PFSK-1 (cell line): ENCODE data around the gene EVL.

Experiments used
- FOXP2 ChIP-seq: optimal IDR thresholded peaks from 2 replicates; pipeline ENCODE3; 2011; ENCODE audit warnings: borderline replicate concordance, control low read depth, inconsistent platforms; ENCODE audit not compliant: insufficient read depth; ENCODE audit errors: extremely low read length, extremely low read depth
- POLR2AphosphoS5 ChIP-seq: IDR thresholded peaks from 2 replicates; pipeline ENCODE4 v1.6.1; 2012; ENCODE audit warnings: low read depth, mild to moderate bottlenecking, control low read depth, low read length, moderate library complexity
- SIN3A ChIP-seq: IDR thresholded peaks from 2 replicates; pipeline ENCODE4 v1.6.1; 2012; ENCODE audit warnings: mild to moderate bottlenecking, low read length, moderate library complexity, borderline replicate concordance; ENCODE audit not compliant: insufficient read depth
- TAF1 ChIP-seq: IDR thresholded peaks from 2 replicates; pipeline ENCODE4 v1.6.1; 2012; ENCODE audit warnings: low read length, control low read depth, borderline replicate concordance; ENCODE audit not compliant: insufficient read depth
- TF ChIP-seq, protein P1 (sequence below), 2 experiments: IDR thresholded peaks; 2 replicates each; pipeline versions ENCODE4 v1.6.1 to v1.8.0; 2011 to 2012; ENCODE audit warnings: low read depth in 2 of 2, low read length in 2 of 2, control low read depth in 1 of 2, inconsistent platforms in 1 of 2, mild to moderate bottlenecking in 1 of 2, moderate library complexity in 1 of 2; ENCODE audit not compliant: insufficient read depth in 1 of 2

Gene EVL

DNA sequence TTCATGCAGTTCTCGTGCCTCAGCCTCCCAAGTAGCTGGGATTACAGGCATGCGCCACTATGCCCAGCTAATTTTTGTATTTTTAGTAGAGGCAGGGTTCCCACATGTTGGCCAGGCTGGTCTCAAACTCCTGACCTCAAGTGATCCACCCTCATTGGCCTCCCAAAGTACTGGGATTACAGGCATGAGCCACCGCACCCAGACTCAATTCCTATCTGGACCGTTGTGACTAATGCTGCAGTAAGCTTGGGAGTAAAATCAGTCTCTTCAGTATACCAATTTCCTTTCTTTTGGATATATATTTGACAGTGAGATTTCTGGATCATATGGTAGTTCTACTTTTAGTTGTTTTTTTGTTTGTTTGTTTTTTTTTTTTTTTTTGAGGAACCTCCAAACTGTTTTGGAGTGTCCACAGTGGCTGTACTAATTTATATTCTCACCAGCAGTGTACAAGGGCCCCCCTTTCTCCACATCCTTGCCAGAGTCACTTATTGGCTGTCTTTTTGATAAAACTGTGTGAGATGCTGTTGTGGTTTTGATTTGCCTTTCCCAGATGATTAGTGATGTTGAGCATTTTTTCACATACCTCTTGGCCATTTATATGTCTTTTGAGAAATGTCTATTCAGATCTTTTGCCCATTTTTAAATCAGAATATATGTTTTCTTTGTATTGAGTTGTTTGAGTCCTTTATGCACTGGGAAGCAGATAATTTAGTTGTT is 37.3 kb upstream of the EVL start:
- TF ChIP-seq TAF1 (no peak), FOXP2 (no peak), POLR2AphosphoS5 (no peak), SIN3A (no peak)
- TF ChIP-seq, protein P1, sequence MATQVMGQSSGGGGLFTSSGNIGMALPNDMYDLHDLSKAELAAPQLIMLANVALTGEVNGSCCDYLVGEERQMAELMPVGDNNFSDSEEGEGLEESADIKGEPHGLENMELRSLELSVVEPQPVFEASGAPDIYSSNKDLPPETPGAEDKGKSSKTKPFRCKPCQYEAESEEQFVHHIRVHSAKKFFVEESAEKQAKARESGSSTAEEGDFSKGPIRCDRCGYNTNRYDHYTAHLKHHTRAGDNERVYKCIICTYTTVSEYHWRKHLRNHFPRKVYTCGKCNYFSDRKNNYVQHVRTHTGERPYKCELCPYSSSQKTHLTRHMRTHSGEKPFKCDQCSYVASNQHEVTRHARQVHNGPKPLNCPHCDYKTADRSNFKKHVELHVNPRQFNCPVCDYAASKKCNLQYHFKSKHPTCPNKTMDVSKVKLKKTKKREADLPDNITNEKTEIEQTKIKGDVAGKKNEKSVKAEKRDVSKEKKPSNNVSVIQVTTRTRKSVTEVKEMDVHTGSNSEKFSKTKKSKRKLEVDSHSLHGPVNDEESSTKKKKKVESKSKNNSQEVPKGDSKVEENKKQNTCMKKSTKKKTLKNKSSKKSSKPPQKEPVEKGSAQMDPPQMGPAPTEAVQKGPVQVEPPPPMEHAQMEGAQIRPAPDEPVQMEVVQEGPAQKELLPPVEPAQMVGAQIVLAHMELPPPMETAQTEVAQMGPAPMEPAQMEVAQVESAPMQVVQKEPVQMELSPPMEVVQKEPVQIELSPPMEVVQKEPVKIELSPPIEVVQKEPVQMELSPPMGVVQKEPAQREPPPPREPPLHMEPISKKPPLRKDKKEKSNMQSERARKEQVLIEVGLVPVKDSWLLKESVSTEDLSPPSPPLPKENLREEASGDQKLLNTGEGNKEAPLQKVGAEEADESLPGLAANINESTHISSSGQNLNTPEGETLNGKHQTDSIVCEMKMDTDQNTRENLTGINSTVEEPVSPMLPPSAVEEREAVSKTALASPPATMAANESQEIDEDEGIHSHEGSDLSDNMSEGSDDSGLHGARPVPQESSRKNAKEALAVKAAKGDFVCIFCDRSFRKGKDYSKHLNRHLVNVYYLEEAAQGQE (IDR thresholded peaks at IDR 0.05; ENCODE audit: insufficient read depth in 1 of 2, low read depth in 2 of 2, low read length in 2 of 2) = no peak

DNA sequence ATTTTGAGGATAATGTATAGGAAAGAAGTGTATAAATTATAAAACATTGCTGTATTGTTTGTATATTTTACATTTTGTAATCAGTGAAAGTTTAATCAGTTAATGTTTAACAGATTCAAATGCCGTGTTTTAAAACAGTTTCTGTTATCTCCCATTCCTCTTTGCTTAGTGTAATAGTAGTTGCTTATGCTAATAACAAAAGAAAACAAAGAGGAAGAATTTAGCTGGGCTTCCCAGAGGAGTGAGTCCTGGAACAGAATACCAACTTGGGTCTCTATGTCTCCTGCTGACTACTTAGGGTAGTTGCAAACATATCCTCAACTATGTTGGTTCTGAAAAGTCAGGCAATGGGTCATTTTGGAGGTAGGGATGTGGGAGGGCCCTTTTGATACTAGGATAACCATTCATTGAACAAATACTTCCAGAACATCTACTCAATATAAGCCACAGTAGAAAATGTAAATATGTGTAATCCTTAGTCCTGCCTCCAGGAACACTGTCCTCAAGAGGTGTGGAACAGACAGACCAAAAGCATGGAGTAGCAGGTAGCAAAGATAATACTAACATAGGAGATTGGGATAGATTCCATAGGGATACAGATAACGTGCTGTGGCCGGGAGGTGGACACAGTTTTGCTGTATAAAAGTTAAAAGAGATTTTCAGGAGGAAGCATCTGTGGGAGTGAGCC is 36.1 kb upstream of the EVL start:
- TF ChIP-seq TAF1 (no peak), SIN3A (no peak), POLR2AphosphoS5 (no peak), FOXP2 (no peak)
- TF ChIP-seq, protein P1 (IDR thresholded peaks at IDR 0.05; ENCODE audit: insufficient read depth in 1 of 2, low read depth in 2 of 2, low read length in 2 of 2) = no peak

DNA sequence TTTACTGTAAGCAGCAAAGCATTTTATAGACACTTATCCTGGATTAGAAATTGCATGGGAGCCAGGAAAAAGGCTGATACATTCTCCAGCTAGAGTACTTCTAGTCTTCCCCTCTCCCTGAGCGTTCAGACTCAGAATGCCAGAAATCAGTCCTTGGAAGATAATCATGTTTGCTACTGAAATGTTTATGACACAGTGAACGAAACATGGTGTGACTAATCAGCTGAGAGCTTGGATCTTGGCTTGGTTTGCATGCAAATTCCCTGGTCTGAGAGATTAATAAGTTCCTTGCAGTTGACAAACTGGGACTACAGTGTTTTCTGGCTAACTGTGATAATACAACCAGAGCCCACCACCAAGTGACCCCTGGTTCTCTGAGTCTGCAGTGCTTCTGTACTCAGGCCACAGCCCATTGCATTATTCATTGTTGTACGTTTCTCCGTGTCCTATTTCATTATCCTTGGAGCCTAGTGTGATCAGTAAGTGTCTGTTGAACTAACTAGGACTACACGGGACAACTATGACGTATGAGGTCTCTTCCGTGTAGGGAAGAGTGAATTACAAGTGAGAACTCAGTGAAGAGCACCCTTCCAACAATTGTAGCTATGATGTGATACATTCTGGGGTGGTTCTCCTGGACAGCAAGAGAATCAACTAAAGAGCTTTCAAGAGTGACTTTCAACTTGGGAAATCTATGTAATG is 34.6 kb upstream of the EVL start:
- no peak for TF ChIP-seq FOXP2
- TF ChIP-seq, protein P1 (IDR thresholded peaks at IDR 0.05; ENCODE audit: insufficient read depth in 1 of 2, low read depth in 2 of 2, low read length in 2 of 2) = no peak
- TF ChIP-seq SIN3A = no peak
- no peak for TF ChIP-seq POLR2AphosphoS5
- TF ChIP-seq TAF1 = no peak

DNA sequence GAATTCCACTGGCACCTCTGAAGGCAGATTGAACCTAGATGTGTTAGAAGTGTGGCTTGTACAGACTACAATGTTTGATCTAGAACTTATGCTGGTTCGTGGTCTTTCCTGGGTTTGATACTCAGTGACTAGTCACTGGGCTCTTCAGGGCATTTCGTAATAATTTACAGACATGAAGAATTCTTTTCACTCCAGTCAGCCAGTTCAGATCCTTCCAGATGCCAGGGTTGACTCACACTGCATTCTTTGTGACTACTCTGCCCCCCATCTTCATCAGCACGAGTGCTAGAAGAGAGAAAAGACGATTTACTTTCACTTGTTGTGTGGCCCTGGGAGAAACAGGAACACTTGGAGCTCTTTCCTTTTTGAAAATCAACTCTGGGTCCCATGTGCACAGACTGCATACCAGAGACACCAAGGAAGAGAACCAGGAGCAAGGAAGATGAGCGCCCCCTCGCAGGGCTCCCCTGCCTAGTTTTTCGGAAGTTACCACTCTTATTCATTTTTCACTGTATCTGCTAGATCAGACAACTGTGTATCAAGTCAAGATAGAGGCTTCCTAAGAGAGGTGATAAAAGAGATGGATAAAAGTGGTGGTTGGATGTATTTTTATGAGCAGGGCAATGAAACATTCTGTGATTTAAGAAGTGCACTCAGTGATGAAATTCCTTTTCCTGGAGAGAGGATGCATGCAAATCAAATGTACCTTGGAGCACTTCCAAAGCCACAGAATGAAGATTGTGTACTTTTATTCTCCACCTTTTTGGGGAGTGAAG is 33.5 kb upstream of the EVL start:
- TF ChIP-seq, protein P1 (IDR thresholded peaks at IDR 0.05; ENCODE audit: insufficient read depth in 1 of 2, low read depth in 2 of 2, low read length in 2 of 2) = no peak
